IPS-15b (cell line): ENCODE measurements around the gene MICALL2.

Experiments
- H3K27me3 ChIP-seq: one replicate; pipeline ENCODE4 v1.6.1; 2013; ENCODE audit warnings: low read length; ENCODE audit not compliant: control insufficient read depth, insufficient read depth
- H3K36me3 ChIP-seq: one replicate; pipeline ENCODE4 v1.6.1; 2013; ENCODE audit warnings: low read length; ENCODE audit not compliant: control insufficient read depth, insufficient read depth
- H3K4me1 ChIP-seq: one replicate; pipeline ENCODE4 v1.6.1; 2013; ENCODE audit warnings: mild to moderate bottlenecking, low read length; ENCODE audit not compliant: control insufficient read depth, insufficient read depth
- H3K4me3 ChIP-seq: one replicate; pipeline ENCODE4 v1.5.1; 2013; ENCODE audit warnings: low read depth, low read length
- H3K9ac ChIP-seq: one replicate; pipeline ENCODE4 v1.6.1; 2013; ENCODE audit warnings: low read depth, mild to moderate bottlenecking, low read length
- H3K9me3 ChIP-seq: one replicate; pipeline ENCODE4 v1.6.1; 2013; ENCODE audit warnings: mild to moderate bottlenecking, low read length; ENCODE audit not compliant: control insufficient read depth, insufficient read depth

The MICALL2 gene

GRCh38 chr7:1461646-1462375 is 2.5 kb upstream of the MICALL2 start:
- Histone ChIP-seq H3K4me3 (no peak overlapping the region), H3K9me3 (no peaks in the 10 kb centered on the region), H3K4me1 (no peaks in the 10 kb centered on the region), H3K27me3 (no peaks in the 10 kb centered on the region), H3K36me3 (no peaks in the 10 kb centered on the region), H3K9ac (no peak overlapping the region)

- no peaks in the 10 kb centered on the region for H3K4me1 ChIP-seq
- no peak overlapping the region for H3K9ac ChIP-seq
- no peaks in the 10 kb centered on the region for H3K36me3 ChIP-seq
- H3K9me3 ChIP-seq: no peaks in the 10 kb centered on the region
- no peaks in the 10 kb centered on the region for H3K27me3 ChIP-seq
- no peak overlapping the region for H3K4me3 ChIP-seq
Measured at GRCh38 chr7:1460821-1461645, 1.8 kb upstream of the MICALL2 start.

DNA sequence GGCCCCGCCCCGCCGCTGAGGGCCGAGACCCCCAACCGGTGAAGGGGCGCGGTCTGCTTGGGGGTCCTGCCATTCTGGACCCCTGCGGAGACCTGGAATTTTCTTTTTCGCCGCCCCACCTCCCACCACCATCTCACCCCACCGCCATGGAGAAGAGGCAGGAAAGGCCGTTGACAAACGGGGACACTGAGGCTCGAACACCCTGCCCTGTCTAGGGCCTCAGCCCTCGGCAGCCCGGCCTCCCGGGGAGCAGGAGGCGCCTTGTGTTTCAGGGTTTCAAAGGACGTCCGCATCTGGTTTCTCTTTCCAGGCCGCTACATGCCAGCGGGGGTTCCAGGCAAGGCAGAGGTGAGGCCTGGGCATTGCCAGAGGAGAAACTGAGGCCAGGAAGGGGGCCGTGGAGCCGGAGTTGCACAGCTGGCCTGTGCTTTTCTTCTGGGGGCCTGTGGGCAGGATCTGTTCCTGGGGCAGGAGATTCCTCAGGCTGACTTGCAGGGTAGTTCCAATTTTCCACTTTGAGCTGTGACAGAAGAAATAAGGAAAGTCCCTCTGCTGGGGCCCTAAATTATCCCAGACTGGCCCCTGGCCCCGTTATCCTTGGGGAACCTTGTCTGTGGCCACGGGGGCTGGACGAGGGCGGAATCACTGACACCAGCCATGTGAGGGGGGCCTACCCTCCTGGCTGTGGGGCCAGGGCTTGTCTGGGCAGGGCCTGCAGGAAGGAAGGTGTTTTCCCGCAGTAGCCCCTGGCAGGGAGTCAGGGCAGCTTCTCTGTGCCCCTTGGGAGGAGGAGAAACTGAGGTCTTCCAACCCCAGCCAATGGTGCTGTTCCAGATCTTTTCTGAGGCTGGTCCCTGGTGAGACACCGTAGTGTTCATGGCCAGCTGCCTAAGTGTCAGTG is 900 bp upstream of the MICALL2 start:
- no peaks in the 10 kb centered on the region for H3K4me1 ChIP-seq
- H3K9ac ChIP-seq: no peak overlapping the region
- peak overlapping the region; percentile 46 for H3K4me3 ChIP-seq
- no peaks in the 10 kb centered on the region for H3K36me3 ChIP-seq
- no peaks in the 10 kb centered on the region for H3K27me3 ChIP-seq
- H3K9me3 ChIP-seq: no peaks in the 10 kb centered on the region

DNA sequence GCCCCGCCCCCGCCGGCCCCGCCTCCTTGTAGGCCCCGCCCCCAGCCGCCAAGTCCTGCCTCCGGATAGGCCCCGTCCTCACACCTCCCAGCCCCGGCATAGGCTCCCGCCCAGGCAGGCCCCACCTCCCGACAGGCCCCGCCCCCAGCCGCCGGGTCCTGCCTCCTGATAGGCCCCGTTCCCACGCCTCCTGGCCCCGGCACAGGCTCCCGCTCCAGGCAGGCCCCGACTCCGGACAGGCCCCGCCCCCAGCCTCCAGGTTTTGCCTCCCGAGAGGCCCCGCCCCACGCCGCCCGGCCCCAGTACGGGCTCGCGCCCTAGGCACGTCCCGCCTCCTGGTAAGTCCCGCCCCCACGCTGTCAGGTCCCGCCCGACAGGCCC is 232 bp upstream of the MICALL2 start:
- Histone ChIP-seq H3K9me3 (no peaks in the 10 kb centered on the region), H3K4me3 (no peak overlapping the region), H3K4me1 (no peaks in the 10 kb centered on the region), H3K9ac (no peak overlapping the region), H3K36me3 (no peaks in the 10 kb centered on the region), H3K27me3 (no peaks in the 10 kb centered on the region)

- Histone ChIP-seq H3K4me1 (no peaks in the 10 kb centered on the region), H3K9ac (peak overlapping the region; percentile 24), H3K4me3 (peak overlapping the region; percentile 66), H3K9me3 (no peaks in the 10 kb centered on the region), H3K36me3 (no peaks in the 10 kb centered on the region), H3K27me3 (no peaks in the 10 kb centered on the region)
Measured at GRCh38 chr7:1457949-1458682, 1.2 kb downstream of the MICALL2 start.

- H3K27me3 ChIP-seq: no peaks in the 10 kb centered on the region
- H3K4me1 ChIP-seq: no peaks in the 10 kb centered on the region
- H3K9ac ChIP-seq: no peak overlapping the region
- H3K4me3 ChIP-seq: no peak overlapping the region
- H3K9me3 ChIP-seq: no peaks in the 10 kb centered on the region
- H3K36me3 ChIP-seq: no peaks in the 10 kb centered on the region
Measured at GRCh38 chr7:1457059-1457948, 2.0 kb downstream of the MICALL2 start.

- Histone ChIP-seq H3K27me3 (no peaks in the 10 kb centered on the region), H3K4me1 (no peaks in the 10 kb centered on the region), H3K4me3 (no peak overlapping the region), H3K9ac (peak overlapping the region; percentile 12), H3K9me3 (no peaks in the 10 kb centered on the region), H3K36me3 (no peaks in the 10 kb centered on the region)
Measured at GRCh38 chr7:1455955-1456354, 3.3 kb downstream of the MICALL2 start.

DNA sequence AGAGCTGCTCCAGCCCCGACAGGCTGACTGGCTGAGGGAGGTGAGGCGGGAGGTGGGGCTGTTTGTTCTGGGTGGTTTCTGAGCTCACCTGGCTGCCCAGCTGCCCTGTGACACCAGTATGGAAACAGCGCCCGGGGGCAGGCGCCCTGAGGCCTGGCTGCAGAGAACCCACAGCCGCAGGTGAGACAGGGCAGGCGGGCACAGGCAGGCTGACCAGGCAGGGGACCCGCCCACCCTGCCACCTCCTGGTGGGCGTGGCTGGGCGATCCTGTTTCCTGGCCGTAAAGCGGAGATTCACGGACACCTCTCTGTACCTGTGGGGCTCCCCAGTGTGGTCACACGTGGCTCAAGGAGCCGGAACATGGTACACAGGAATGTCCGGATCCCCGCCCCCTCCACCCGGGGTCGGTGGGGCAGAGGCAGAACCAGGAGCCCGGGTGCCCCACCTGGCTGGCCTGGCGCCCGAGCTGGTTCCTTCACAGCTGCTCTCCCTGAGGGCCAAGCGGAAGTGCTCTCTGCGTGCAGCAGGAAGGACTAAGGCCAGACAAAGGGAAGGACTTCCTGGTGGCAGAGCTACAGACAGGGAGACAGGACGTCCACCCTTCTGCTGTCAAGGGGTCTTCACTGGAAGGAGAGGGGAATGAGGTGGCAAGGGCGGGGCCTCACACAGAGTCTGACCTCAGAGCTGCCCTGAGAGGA is 3.9 kb downstream of the MICALL2 start:
- no peaks in the 10 kb centered on the region for H3K27me3 ChIP-seq

GRCh38 chr7:1454542-1454941 is 4.7 kb downstream of the MICALL2 start:
- Histone ChIP-seq H3K27me3 (no peaks in the 10 kb centered on the region), H3K4me1 (no peaks in the 10 kb centered on the region), H3K9me3 (no peaks in the 10 kb centered on the region), H3K36me3 (peaks cover 3% of the 10 kb centered on the region), H3K9ac (no peak overlapping the region), H3K4me3 (no peak overlapping the region)

More for the DNA sequence above, 3.9 kb downstream of the MICALL2 start:
- Histone ChIP-seq H3K36me3 (peaks cover 3% of the 10 kb centered on the region), H3K9ac (peak overlapping the region; percentile 12), H3K9me3 (no peaks in the 10 kb centered on the region), H3K4me3 (no peak overlapping the region), H3K4me1 (no peaks in the 10 kb centered on the region)

GRCh38 chr7:1452205-1452604 is 7.1 kb downstream of the MICALL2 start:
- Histone ChIP-seq H3K9ac (no peak overlapping the region), H3K4me1 (no peaks in the 10 kb centered on the region), H3K9me3 (no peaks in the 10 kb centered on the region), H3K27me3 (no peaks in the 10 kb centered on the region), H3K4me3 (no peak overlapping the region), H3K36me3 (peaks cover 3% of the 10 kb centered on the region)
